Spleen (tissue), 11 donors: Measurements from ENCODE around the gene MOCS3. TPM values are rescaled to one million over a fixed set of nuclear protein-coding genes. Genes with fewer than 3 reads are reported as not detected.

Experiments used
- DNase-seq: peaks from one replicate; pipeline ENCODE4 v3.0.0-alpha.2; 2020
- H3K27ac ChIP-seq, 8 donors: fragments of 200-600 bp; sonication (generic) in 7 of 8; 1 replicate in 4 of 8; 2 replicates in 4 of 8; pipeline versions ENCODE4 v1.5.0 to v1.8.0; 2016 to 2021; ENCODE audit warnings: inconsistent platforms in 4 of 8, mild to moderate bottlenecking in 4 of 8, moderate library complexity in 1 of 8
- H3K27me3 ChIP-seq, 7 donors: fragments of 200-600 bp; sonication (generic) in 6 of 7; replicated peaks in 1 of 7; 1 replicate in 4 of 7; 2 replicates in 3 of 7; pipeline versions ENCODE4 v1.5.0 to v1.8.0; 2016 to 2021; ENCODE audit warnings: inconsistent platforms in 3 of 7, mild to moderate bottlenecking in 1 of 7
- H3K36me3 ChIP-seq, 6 donors: fragments of 200-600 bp; sonication (generic) in 5 of 6; 1 replicate in 4 of 6; 2 replicates in 2 of 6; pipeline versions ENCODE4 v1.5.0 to v1.8.0; 2016 to 2021; ENCODE audit warnings: inconsistent platforms in 2 of 6
- H3K4me1 ChIP-seq, 6 donors: fragments of 200-600 bp; sonication (generic) in 5 of 6; 1 replicate in 3 of 6; 2 replicates in 3 of 6; pipeline versions ENCODE4 v1.5.0 to v1.8.0; 2016 to 2021; ENCODE audit warnings: inconsistent platforms in 3 of 6
- H3K4me3 ChIP-seq, 8 donors: fragments of 200-600 bp; sonication (generic) in 7 of 8; 1 replicate in 4 of 8; 2 replicates in 4 of 8; pipeline versions ENCODE4 v1.5.0 to v1.8.0; 2016 to 2021; ENCODE audit warnings: inconsistent platforms in 4 of 8, mild to moderate bottlenecking in 4 of 8, moderate library complexity in 2 of 8
- H3K9me3 ChIP-seq, 8 donors: fragments of 200-600 bp; sonication (generic) in 7 of 8; 1 replicate in 4 of 8; 2 replicates in 4 of 8; pipeline versions ENCODE4 v1.5.0 to v1.8.0; 2016 to 2021; ENCODE audit warnings: inconsistent platforms in 4 of 8
- POLR2A ChIP-seq, 3 donors: fragments of 450-650 bp; IDR thresholded peaks; one replicate each; pipeline ENCODE4 v1.5.1; 2017; ENCODE audit warnings: antibody characterized with exemption in 3 of 3, mild to moderate bottlenecking in 1 of 3
- POLR2AphosphoS5 ChIP-seq, 3 donors: sonication (generic); formaldehyde crosslinking; IDR thresholded peaks; one replicate each; pipeline ENCODE4 v1.5.1; 2017; ENCODE audit warnings: antibody characterized with exemption in 3 of 3
- WGBS, 5 donors: extraction: QIAGEN DNeasy Blood & Tissue Kit in 3 of 5; methylation state at CpG; one replicate each; pipeline versions ENCODE4 v1.1.5 to v1.1.7; 2013 to 2018; 5-methylcytosine and 5-hydroxymethylcytosine counted together
- intact Hi-C: fragments of 100-400 bp; cut with DNase I; formaldehyde crosslinking; loops from one replicate; pipeline ENCODE4 v1.15.0; 2023; ENCODE audit warnings: low total_unique reads
- polyA plus RNA-seq, 3 donors: library from polyadenylated mRNA; stranded (reverse); fragments of 200-250 nt; gene quantifications; one replicate each; pipeline ENCODE4 v1.2.1, GENCODE V29; 2013
- total RNA-seq, 7 donors: library from RNA; depleted of rRNA in 3 of 7; stranded (reverse); fragments of >200 nt in 3 of 7; fragmentation: NEBNext Ultra II Directional in 4 of 7; extraction: Animal tissue kit (Norgen Biotek cat#: 25700) in 4 of 7; gene quantifications; one replicate each; pipeline versions ENCODE4 v1.1.0 to v1.2.1, GENCODE V29; 2016 to 2021
- TF ChIP-seq, protein P1 (sequence below), 11 experiments: fragments of 200-600 bp in 7 of 11; fragments of 450-650 bp in 4 of 11; sonication (generic) in 4 of 11; IDR thresholded peaks in 8 of 11; conservative IDR thresholded peaks in 3 of 11; 1 replicate in 7 of 11; 2 replicates in 4 of 11; pipeline versions ENCODE4 v1.4.0 to v1.8.0; 2016 to 2021; ENCODE audit warnings: antibody characterized with exemption in 11 of 11, inconsistent platforms in 4 of 11, mild to moderate bottlenecking in 1 of 11
- donor health status: healthy with polysubstance abuse.
- donor health status: DM: no; HTN: no; CAD: no; lungs with moderate emphysema.
- donor health status: DM: no; HTN: no; CAD: no.
- donor health status: Bipolar disorder and iron deficiency.
- donor health status: healthy.
- donor health status: DM: no; HTN: no; CAD: no.
- donor health status: DM: yes; HTN: yes; CAD: no.

Gene MOCS3
- total and polyA plus RNA-seq, 10 donors = 2.6 to 7.0 (median 4.8) TPM

DNA sequence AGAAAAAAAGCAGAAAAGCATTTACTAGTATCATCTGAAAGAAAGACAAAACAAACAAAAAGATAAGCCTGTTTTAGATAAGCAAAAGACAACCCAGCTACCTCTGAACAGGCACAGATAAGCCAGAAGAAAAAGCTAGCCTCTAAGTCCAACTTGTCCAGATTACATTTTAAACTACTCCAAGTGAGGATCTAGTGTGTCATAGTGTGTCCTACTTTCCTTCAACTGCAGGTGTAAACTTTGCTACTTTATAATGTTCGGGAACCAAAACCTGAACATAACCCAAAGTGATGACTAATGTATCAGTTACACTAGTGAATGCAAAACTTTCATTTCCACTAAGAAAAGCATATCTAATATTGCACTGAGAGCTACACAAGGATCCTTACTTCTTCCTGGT is 46.9 kb upstream of the MOCS3 start:
- H3K4me3 ChIP-seq = no peak overlapping the region
- 60 to 78% (median 64%) methylated on average over 1 of the region's 1 CpG for WGBS, 5 donors
- peaks cover 21 to 97% (median 59%) of the 10 kb centered on the region in 6 donors for H3K4me1 ChIP-seq
- no peak for TF ChIP-seq POLR2A (IDR thresholded peaks at IDR 0.05)
- TF ChIP-seq, protein P1, sequence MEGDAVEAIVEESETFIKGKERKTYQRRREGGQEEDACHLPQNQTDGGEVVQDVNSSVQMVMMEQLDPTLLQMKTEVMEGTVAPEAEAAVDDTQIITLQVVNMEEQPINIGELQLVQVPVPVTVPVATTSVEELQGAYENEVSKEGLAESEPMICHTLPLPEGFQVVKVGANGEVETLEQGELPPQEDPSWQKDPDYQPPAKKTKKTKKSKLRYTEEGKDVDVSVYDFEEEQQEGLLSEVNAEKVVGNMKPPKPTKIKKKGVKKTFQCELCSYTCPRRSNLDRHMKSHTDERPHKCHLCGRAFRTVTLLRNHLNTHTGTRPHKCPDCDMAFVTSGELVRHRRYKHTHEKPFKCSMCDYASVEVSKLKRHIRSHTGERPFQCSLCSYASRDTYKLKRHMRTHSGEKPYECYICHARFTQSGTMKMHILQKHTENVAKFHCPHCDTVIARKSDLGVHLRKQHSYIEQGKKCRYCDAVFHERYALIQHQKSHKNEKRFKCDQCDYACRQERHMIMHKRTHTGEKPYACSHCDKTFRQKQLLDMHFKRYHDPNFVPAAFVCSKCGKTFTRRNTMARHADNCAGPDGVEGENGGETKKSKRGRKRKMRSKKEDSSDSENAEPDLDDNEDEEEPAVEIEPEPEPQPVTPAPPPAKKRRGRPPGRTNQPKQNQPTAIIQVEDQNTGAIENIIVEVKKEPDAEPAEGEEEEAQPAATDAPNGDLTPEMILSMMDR (IDR thresholded peaks at IDR 0.05 in 8 of 11, conservative IDR thresholded peaks at IDR 0.05 in 3 of 11) = no peak
- no peak for TF ChIP-seq POLR2AphosphoS5 (IDR thresholded peaks at IDR 0.05)
- H3K27me3 ChIP-seq = no peaks in the 10 kb centered on the region
- no peak for DNase-seq
- intact Hi-C loops = no loop called here
- peaks cover 0 to 32% (median 3%) of the 10 kb centered on the region in 6 donors for H3K36me3 ChIP-seq
- H3K27ac ChIP-seq = no peak overlapping the region
- no peaks in the 10 kb centered on the region for H3K9me3 ChIP-seq

DNA sequence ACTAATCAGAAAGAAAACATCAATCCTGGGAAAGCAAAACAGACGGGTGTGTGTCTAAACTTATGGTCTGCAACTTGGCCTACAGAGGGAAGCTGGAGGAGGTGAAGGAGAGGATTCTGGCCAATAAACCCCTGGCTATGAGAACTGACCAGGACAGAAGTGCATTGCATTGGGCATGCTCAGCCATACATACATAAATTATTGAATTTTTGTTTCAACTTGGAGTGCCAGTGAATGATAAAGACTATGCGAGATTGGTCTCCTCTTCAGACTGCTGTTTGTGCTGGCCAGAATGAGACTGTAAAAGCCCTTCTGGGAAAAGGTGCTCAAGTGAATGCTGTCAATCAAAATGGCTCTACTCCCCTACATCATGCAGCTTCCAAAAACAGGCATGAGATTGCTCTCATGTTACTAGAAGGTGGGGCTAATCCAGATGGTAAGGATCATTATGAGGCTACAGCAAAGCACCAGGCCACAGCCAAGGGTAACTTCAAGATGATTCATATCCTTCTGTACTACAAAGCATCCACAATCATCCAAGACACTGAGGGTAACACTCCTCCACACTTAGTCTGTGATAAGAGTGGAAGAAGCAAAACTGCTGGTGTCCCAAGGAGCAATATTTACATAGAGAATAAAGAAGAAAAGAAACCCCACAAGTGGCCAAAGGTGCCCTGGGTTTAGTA is 44.8 kb upstream of the MOCS3 start:
- Histone ChIP-seq H3K36me3 (peaks cover 0 to 29% (median 3%) of the 10 kb centered on the region in 6 donors), H3K4me1 (peaks cover 36 to 99% (median 78%) of the 10 kb centered on the region in 6 donors), H3K27me3 (no peaks in the 10 kb centered on the region), H3K27ac (peak overlapping the region in 1 of 8 donors; percentile 1), H3K9me3 (no peaks in the 10 kb centered on the region), H3K4me3 (no peak overlapping the region)
- intact Hi-C loops = no loop called here
- 67 to 84% (median 78%) methylated on average over 2 of the region's 2 CpGs for WGBS, 5 donors
- no peak for TF ChIP-seq POLR2A (IDR thresholded peaks at IDR 0.05)
- peak in 1 of 3 donors; percentile 12 for TF ChIP-seq POLR2AphosphoS5 (IDR thresholded peaks at IDR 0.05)
- TF ChIP-seq, protein P1 (IDR thresholded peaks at IDR 0.05 in 8 of 11, conservative IDR thresholded peaks at IDR 0.05 in 3 of 11) = no peak
- DNase-seq = no peak

DNA sequence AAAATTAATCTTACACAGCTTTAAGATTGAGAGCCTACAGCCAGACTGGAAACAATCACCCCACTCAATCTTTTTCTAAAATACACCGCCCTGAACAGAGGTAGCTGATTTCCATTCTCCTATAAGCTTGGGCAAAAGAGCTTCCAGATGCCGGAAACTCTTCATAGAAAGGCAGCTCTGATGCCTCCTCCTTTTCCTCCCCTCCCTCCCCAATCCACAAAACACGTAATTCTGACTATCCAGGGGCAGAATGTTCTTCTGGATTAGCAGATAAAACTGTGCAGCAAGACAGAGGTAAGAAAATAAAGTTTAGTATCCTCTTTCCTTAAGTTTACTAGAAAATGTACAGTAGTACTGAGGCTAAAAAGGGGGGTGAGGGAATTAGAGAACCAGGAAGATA is 43.2 kb upstream of the MOCS3 start:
- Histone ChIP-seq H3K27me3 (no peaks in the 10 kb centered on the region), H3K27ac (peak overlapping the region in 3 of 8 donors; percentile 16 to 40 (median 25)), H3K9me3 (no peaks in the 10 kb centered on the region), H3K4me3 (no peak overlapping the region), H3K36me3 (peaks cover 0 to 37% (median 3%) of the 10 kb centered on the region in 6 donors), H3K4me1 (peaks cover 36 to 100% (median 81%) of the 10 kb centered on the region in 6 donors)
- no peak for DNase-seq
- 48 to 68% (median 55%) methylated on average over 3 of the region's 3 CpGs for WGBS, 5 donors
- TF ChIP-seq POLR2A (IDR thresholded peaks at IDR 0.05) (no peak), POLR2AphosphoS5 (IDR thresholded peaks at IDR 0.05) (no peak)
- TF ChIP-seq, protein P1 (IDR thresholded peaks at IDR 0.05 in 8 of 11, conservative IDR thresholded peaks at IDR 0.05 in 3 of 11) = no peak
- intact Hi-C loops = no loop called here

DNA sequence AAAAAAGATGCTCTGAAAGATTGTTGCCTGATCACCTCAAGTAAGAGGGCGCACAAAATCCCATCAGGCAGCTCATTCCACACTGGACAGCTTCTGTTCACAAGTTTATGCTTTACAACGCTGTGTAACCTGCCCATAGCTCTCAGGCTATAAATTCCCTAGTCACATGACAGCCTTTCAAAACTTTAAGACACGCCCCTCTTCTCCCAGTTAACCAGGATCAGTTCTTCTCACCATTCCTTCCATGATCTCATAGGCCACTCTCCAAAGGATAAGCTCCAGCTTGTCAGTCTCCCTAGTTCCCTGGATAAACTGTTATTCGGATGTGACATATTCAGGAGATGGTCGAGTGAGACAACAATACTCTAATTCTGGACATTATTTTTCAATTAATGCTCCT is 42.4 kb upstream of the MOCS3 start:
- Histone ChIP-seq H3K27me3 (no peaks in the 10 kb centered on the region), H3K27ac (peak overlapping the region in 2 of 8 donors; percentile 12 to 19), H3K9me3 (no peaks in the 10 kb centered on the region), H3K4me3 (no peak overlapping the region), H3K36me3 (peaks cover 0 to 37% (median 3%) of the 10 kb centered on the region in 6 donors), H3K4me1 (peaks cover 38 to 100% (median 82%) of the 10 kb centered on the region in 6 donors)
- intact Hi-C loops = no loop called here
- WGBS, 5 donors = 60 to 68% (median 64%) methylated on average over 5 of the region's 5 CpGs
- TF ChIP-seq, protein P1 (IDR thresholded peaks at IDR 0.05 in 8 of 11, conservative IDR thresholded peaks at IDR 0.05 in 3 of 11) = no peak
- TF ChIP-seq POLR2A (IDR thresholded peaks at IDR 0.05) (no peak), POLR2AphosphoS5 (IDR thresholded peaks at IDR 0.05) (no peak)
- no peak for DNase-seq
